H9 (cell line): Measurements from ENCODE around the gene PARP1. TPM values are rescaled to one million over a fixed set of nuclear protein-coding genes. Genes with fewer than 3 reads are reported as not detected.

Experiments
- DNase-seq: peaks from one replicate; pipeline ENCODE4 v3.0.0-alpha.2; 2017
- H2AFZ ChIP-seq: one replicate; pipeline ENCODE4 v1.6.1; 2013; ENCODE audit warnings: mild to moderate bottlenecking, low read length, control low read depth, moderate library complexity
- H2AK5ac ChIP-seq: 2 replicates; pipeline ENCODE4 v1.6.1; 2013; ENCODE audit warnings: low read length, control low read depth, mixed read lengths; ENCODE audit not compliant: insufficient read length
- H2BK120ac ChIP-seq: one replicate; pipeline ENCODE4 v1.6.1; 2013; ENCODE audit warnings: low read depth, mild to moderate bottlenecking, low read length, control low read depth, inconsistent platforms; ENCODE audit not compliant: poor library complexity, severe bottlenecking
- H2BK12ac ChIP-seq: 2 replicates; pipeline ENCODE4 v1.6.1; 2013; ENCODE audit warnings: low read length, control low read depth, mixed read lengths, low read depth; ENCODE audit not compliant: insufficient read length
- H2BK15ac ChIP-seq: 2 replicates; pipeline ENCODE4 v1.6.1; 2013; ENCODE audit warnings: low read depth, low read length, control low read depth
- H2BK20ac ChIP-seq: one replicate; pipeline ENCODE4 v1.6.1; 2013; ENCODE audit warnings: low read depth, mild to moderate bottlenecking, low read length, control low read depth, inconsistent platforms; ENCODE audit not compliant: poor library complexity, severe bottlenecking
- H2BK5ac ChIP-seq: 2 replicates; pipeline ENCODE4 v1.6.1; 2013; ENCODE audit warnings: low read length, control low read depth, mixed read lengths; ENCODE audit not compliant: insufficient read length
- H3K14ac ChIP-seq: 2 replicates; pipeline ENCODE4 v1.6.1; 2013; ENCODE audit warnings: low read length, control low read depth; ENCODE audit not compliant: insufficient read depth
- H3K18ac ChIP-seq: 2 replicates; pipeline ENCODE4 v1.6.1; 2013; ENCODE audit warnings: low read depth, mild to moderate bottlenecking, mixed read lengths, low read length, control low read depth; ENCODE audit not compliant: insufficient read length
- H3K23ac ChIP-seq: 2 replicates; pipeline ENCODE4 v1.6.1; 2013; ENCODE audit warnings: low read length, control low read depth, mixed read lengths, low read depth; ENCODE audit not compliant: insufficient read length
- H3K23me2 ChIP-seq: 2 replicates; pipeline ENCODE4 v1.6.1; 2013; ENCODE audit warnings: low read depth, mild to moderate bottlenecking, mixed read lengths, low read length, control low read depth; ENCODE audit not compliant: insufficient read length, poor library complexity, severe bottlenecking
- H3K27ac ChIP-seq: 2 replicates; pipeline ENCODE4 v1.5.1; 2013; ENCODE audit warnings: low read length, control low read depth, mixed read lengths, low read depth; ENCODE audit not compliant: insufficient read length
- H3K27me3 ChIP-seq: 2 replicates; pipeline ENCODE4 v1.6.1; 2013; ENCODE audit warnings: low read length, control low read depth, inconsistent platforms; ENCODE audit not compliant: insufficient read depth
- H3K4ac ChIP-seq: 2 replicates; pipeline ENCODE4 v1.6.1; 2013; ENCODE audit warnings: low read depth, mild to moderate bottlenecking, control low read depth, inconsistent platforms, low read length, moderate library complexity
- H3K4me1 ChIP-seq: 2 replicates; pipeline ENCODE4 v1.6.1; 2013; ENCODE audit warnings: low read length, control low read depth, inconsistent platforms; ENCODE audit not compliant: insufficient read depth
- H3K4me2 ChIP-seq: 2 replicates; pipeline ENCODE4 v1.6.1; 2013; ENCODE audit warnings: low read length, control low read depth, mixed read lengths; ENCODE audit not compliant: insufficient read length, insufficient read depth
- H3K56ac ChIP-seq: 2 replicates; pipeline ENCODE4 v1.6.1; 2013; ENCODE audit warnings: low read depth, mild to moderate bottlenecking, mixed read lengths, low read length, control low read depth; ENCODE audit not compliant: insufficient read length
- H3K79me1 ChIP-seq: 2 replicates; pipeline ENCODE4 v1.6.1; 2013; ENCODE audit warnings: low read depth, mild to moderate bottlenecking, moderate library complexity, low read length, control low read depth, inconsistent platforms; ENCODE audit not compliant: insufficient read depth, poor library complexity, severe bottlenecking
- H3K79me2 ChIP-seq: 2 replicates; pipeline ENCODE4 v1.6.1; 2013; ENCODE audit warnings: low read length, control low read depth, inconsistent platforms; ENCODE audit not compliant: insufficient read depth
- H3K9ac ChIP-seq: 2 replicates; pipeline ENCODE4 v1.6.1; 2013; ENCODE audit warnings: low read length, control low read depth, mixed read lengths; ENCODE audit not compliant: insufficient read length; ENCODE audit errors: extremely low read depth
- H3K9me3 ChIP-seq: one replicate; pipeline ENCODE4 v1.6.1; 2013; ENCODE audit warnings: low read depth, low read length, inconsistent platforms; ENCODE audit not compliant: control insufficient read depth
- H3T11ph ChIP-seq: one replicate; pipeline ENCODE4 v1.6.1; 2013; ENCODE audit warnings: mild to moderate bottlenecking, low read length, control low read depth, inconsistent platforms
- H4K20me1 ChIP-seq: one replicate; pipeline ENCODE4 v1.6.1; 2013; ENCODE audit not compliant: control insufficient read depth, insufficient read length, insufficient read depth
- H4K5ac ChIP-seq: 2 replicates; pipeline ENCODE4 v1.6.1; 2013; ENCODE audit warnings: low read depth, mild to moderate bottlenecking, mixed read lengths, low read length, control low read depth; ENCODE audit not compliant: insufficient read length
- H4K8ac ChIP-seq: replicated peaks from 2 replicates; pipeline ENCODE4 v1.6.1; 2013; ENCODE audit warnings: low read length, control low read depth, mixed read lengths, low read depth; ENCODE audit not compliant: insufficient read length
- H4K91ac ChIP-seq: 2 replicates; pipeline ENCODE4 v1.6.1; 2013; ENCODE audit warnings: low read depth, mild to moderate bottlenecking, moderate library complexity, mixed read lengths, low read length, control low read depth; ENCODE audit not compliant: insufficient read length
- H3K27ac Mint-ChIP-seq, 3 experiments: 2 replicates in 2 of 3; 3 replicates in 1 of 3; pipeline ENCODE4 v1.8.0; 2020 to 2021; ENCODE audit warnings: mixed read lengths in 3 of 3, mild to moderate bottlenecking in 1 of 3, moderate library complexity in 1 of 3
- H3K27me3 Mint-ChIP-seq: 2 replicates; pipeline ENCODE4 v1.8.0; 2021; ENCODE audit warnings: low read depth, mild to moderate bottlenecking, moderate library complexity, mixed read lengths
- H3K36me3 Mint-ChIP-seq, 3 experiments: 2 replicates in 2 of 3; 3 replicates in 1 of 3; pipeline ENCODE4 v1.8.0; 2020 to 2021; ENCODE audit warnings: low read depth in 3 of 3, mixed read lengths in 3 of 3; ENCODE audit not compliant: insufficient read depth in 1 of 3
- H3K4me1 Mint-ChIP-seq, 2 experiments: 2 replicates each; pipeline ENCODE4 v1.8.0; 2020; ENCODE audit warnings: mixed read lengths in 2 of 2
- H3K4me3 Mint-ChIP-seq, 2 experiments: 2 replicates in 1 of 2; 3 replicates in 1 of 2; pipeline ENCODE4 v1.8.0; 2020 to 2021; ENCODE audit warnings: mild to moderate bottlenecking in 2 of 2, mixed read lengths in 2 of 2, moderate library complexity in 1 of 2
- H3K9me3 Mint-ChIP-seq, 2 experiments: 2 replicates in 1 of 2; 3 replicates in 1 of 2; pipeline ENCODE4 v1.8.0; 2020; ENCODE audit warnings: mild to moderate bottlenecking in 2 of 2, mixed read lengths in 2 of 2, moderate library complexity in 1 of 2
- CTCF ChIP-seq: fragments of 200-600 bp; sonication (generic); conservative IDR thresholded peaks from 3 replicates; pipeline ENCODE4 v1.8.0; 2021; ENCODE audit warnings: antibody characterized with exemption, mild to moderate bottlenecking
- WGBS: extraction: QIAGEN DNeasy Blood & Tissue Kit; methylation state at CpG from one replicate; pipeline ENCODE4 v1.1.7; 2013; ENCODE audit warnings: missing lambda C conversion rate, low lambda C conversion rate, mixed read lengths; ENCODE audit not compliant: insufficient read length; ENCODE audit errors: extremely low coverage; 5-methylcytosine and 5-hydroxymethylcytosine counted together
- total RNA-seq: library from RNA; stranded (reverse); gene quantifications from 2 replicates; pipeline ENCODE4 v1.2.1, GENCODE V29; 2021

The PARP1 gene
- total RNA-seq, 1 experiment from 2014 or later = 337 TPM

DNA sequence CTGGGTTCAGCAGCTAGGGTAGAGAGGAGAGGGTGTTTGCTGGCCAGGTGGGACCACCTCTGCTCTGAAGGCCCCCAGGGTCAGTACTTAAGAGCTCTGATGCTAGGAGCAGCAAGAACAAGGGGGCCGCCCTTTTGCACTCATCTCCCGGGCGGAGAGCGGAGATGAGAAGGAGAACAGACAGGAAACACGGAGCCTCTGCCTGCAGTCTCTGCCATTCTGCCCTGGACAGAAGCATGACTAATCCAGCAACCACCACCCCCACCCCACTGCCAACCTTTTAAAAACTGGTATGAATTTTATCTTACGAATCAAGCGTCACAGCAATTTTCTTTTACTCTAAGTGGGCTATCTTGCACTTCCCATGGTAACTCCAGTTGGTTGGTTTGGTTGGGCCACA is 34.5 kb downstream of the PARP1 start:
- Histone ChIP-seq H3K56ac (no peak overlapping the region), H3K14ac (no peak overlapping the region), H3K18ac (no peak overlapping the region), H4K20me1 (no peaks in the 10 kb centered on the region), H3K4me1 (no peaks in the 10 kb centered on the region), H4K91ac (no peak overlapping the region), H2BK15ac (no peak overlapping the region), H3K79me1 (peaks cover 2% of the 10 kb centered on the region), H2BK5ac (no peak overlapping the region), H4K5ac (no peak overlapping the region), H3K27ac (no peak overlapping the region), H3K4me2 (no peak overlapping the region), H4K8ac (no peak overlapping the region), H2BK20ac (no peak overlapping the region), H3K79me2 (no peaks in the 10 kb centered on the region), H3K23me2 (no peaks in the 10 kb centered on the region), H3T11ph (no peak overlapping the region), H2AFZ (no peak overlapping the region), H2BK120ac (no peak overlapping the region), H3K9ac (no peak overlapping the region), H2BK12ac (no peak overlapping the region), H3K27me3 (no peaks in the 10 kb centered on the region), H3K9me3 (no peaks in the 10 kb centered on the region), H3K23ac (no peak overlapping the region), H3K4ac (no peak overlapping the region), H2AK5ac (no peak overlapping the region)
- no peaks in the 10 kb centered on the region for H3K4me1 Mint-ChIP-seq
- DNase-seq = no peak
- TF ChIP-seq CTCF = no peak
- no peaks in the 10 kb centered on the region for H3K27me3 Mint-ChIP-seq
- H3K9me3 Mint-ChIP-seq = no peaks in the 10 kb centered on the region
- no CpG with 5 or more reads among the region's 7 CpGs for WGBS
- no peak overlapping the region for H3K4me3 Mint-ChIP-seq
- H3K36me3 Mint-ChIP-seq = peaks cover 60 to 99% (median 97%) of the 10 kb centered on the region in 3 experiments; a peak in 6 of 7 replicates
- peak overlapping the region in 1 of 3 experiments; percentile 12; a peak in 2 of 7 replicates for H3K27ac Mint-ChIP-seq
